Activated CD4-positive, CD25-positive, alpha-beta regulatory T cell treated with anti-CD3 and anti-CD28 coated beads, Interleukin-2, amount 50 U/mL, for 24 hours (primary cell): Measurements from ENCODE around the gene CCN5.
"Not testable (repeated sequence)": the region's sequence is repeated elsewhere in the genome, so short reads cannot be mapped to it uniquely, and the experiment has no call there.

Experiments used
- ATAC-seq, 2 donors: fragments of 150-1000 bp; cut with Tn5 transposase; one replicate each; pipeline ENCODE4 v1.10.0; 2021; ENCODE audit warnings: mild to moderate bottlenecking in 1 of 2, moderate library complexity in 1 of 2

Gene CCN5

GRCh38 chr20:44695295-44695673 lies 19.9 kb upstream of the CCN5 start:
- ATAC-seq = no peak

GRCh38 chr20:44695674-44696300 lies 19.4 kb upstream of the CCN5 start:
- ATAC-seq = no peak

GRCh38 chr20:44696315-44696714 lies 18.9 kb upstream of the CCN5 start:
- ATAC-seq = no peak

- not testable (repeated sequence) for ATAC-seq
These were observed 18.1 kb upstream of the CCN5 start for GRCh38 chr20:44697041-44697440.

- ATAC-seq = no peak
These were observed 16.8 kb upstream of the CCN5 start for GRCh38 chr20:44698351-44698750.

GRCh38 chr20:44700306-44700705 lies 14.9 kb upstream of the CCN5 start:
- ATAC-seq = no peak

GRCh38 chr20:44701118-44701857 lies 13.9 kb upstream of the CCN5 start:
- no peak for ATAC-seq

GRCh38 chr20:44701858-44702256 lies 13.3 kb upstream of the CCN5 start:
- ATAC-seq = no peak

GRCh38 chr20:44702776-44703175 lies 12.4 kb upstream of the CCN5 start:
- no peak for ATAC-seq

GRCh38 chr20:44703183-44703925 lies 11.8 kb upstream of the CCN5 start:
- ATAC-seq = no peak

GRCh38 chr20:44703956-44704488 lies 11.1 kb upstream of the CCN5 start:
- ATAC-seq = no peak

- no peak for ATAC-seq
These were observed 10.6 kb upstream of the CCN5 start for GRCh38 chr20:44704551-44704971.

GRCh38 chr20:44705364-44706094 lies 9.6 kb upstream of the CCN5 start:
- ATAC-seq = no peak

- ATAC-seq = no peak
These were observed 8.7 kb upstream of the CCN5 start for GRCh38 chr20:44706301-44707017.

GRCh38 chr20:44707018-44707579 lies 8.1 kb upstream of the CCN5 start:
- ATAC-seq = no peak

- ATAC-seq = no peak
These were observed 5.8 kb upstream of the CCN5 start for GRCh38 chr20:44709380-44709779.

- no peak for ATAC-seq
These were observed 5.4 kb upstream of the CCN5 start for GRCh38 chr20:44709797-44710196.

- ATAC-seq = no peak
These were observed 3.9 kb upstream of the CCN5 start for GRCh38 chr20:44711237-44711636.

- ATAC-seq = no peak
These were observed 968 bp upstream of the CCN5 start for GRCh38 chr20:44714102-44714700.

- no peak for ATAC-seq
These were observed 535 bp downstream of the CCN5 start for GRCh38 chr20:44715499-44716308.
